Measurements from ENCODE around the gene CARS2.

DNA sequence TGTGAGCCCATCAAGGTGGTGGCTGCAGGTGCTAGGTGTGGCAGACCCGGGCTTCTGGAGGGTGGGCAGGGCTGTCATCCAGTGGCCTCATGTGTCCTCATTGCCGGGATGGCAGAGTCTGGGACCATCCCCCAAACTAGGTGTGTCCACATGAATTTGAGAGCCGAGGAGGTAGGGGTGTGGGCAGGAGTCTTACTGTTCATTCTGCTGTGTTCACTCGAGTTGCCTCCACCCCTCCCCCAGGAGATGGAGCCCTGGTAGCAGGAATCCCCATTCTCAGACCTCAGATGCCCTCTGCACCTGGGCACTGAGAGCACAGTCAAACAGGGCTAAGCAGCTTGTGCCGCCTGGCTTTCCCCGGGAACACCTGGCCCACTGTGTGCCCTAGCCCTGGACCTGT is 68.2 kb downstream of the CARS2 start:
- TF ChIP-seq, protein P1, sequence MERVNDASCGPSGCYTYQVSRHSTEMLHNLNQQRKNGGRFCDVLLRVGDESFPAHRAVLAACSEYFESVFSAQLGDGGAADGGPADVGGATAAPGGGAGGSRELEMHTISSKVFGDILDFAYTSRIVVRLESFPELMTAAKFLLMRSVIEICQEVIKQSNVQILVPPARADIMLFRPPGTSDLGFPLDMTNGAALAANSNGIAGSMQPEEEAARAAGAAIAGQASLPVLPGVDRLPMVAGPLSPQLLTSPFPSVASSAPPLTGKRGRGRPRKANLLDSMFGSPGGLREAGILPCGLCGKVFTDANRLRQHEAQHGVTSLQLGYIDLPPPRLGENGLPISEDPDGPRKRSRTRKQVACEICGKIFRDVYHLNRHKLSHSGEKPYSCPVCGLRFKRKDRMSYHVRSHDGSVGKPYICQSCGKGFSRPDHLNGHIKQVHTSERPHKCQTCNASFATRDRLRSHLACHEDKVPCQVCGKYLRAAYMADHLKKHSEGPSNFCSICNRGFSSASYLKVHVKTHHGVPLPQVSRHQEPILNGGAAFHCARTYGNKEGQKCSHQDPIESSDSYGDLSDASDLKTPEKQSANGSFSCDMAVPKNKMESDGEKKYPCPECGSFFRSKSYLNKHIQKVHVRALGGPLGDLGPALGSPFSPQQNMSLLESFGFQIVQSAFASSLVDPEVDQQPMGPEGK (CRISPR knock-in tag; IDR thresholded peaks at IDR 0.05; ENCODE audit: borderline replicate concordance): no peak
- TF ChIP-seq SNAI2 (CRISPR knock-in tag; IDR thresholded peaks at IDR 0.05) (no peak), ZNF8 (CRISPR knock-in tag; IDR thresholded peaks at IDR 0.05) (no peak), ZNF70 (CRISPR knock-in tag; IDR thresholded peaks at IDR 0.05) (no peak), ZFP3 (CRISPR knock-in tag; IDR thresholded peaks at IDR 0.05) (no peak), TCF4 (CRISPR knock-in tag; IDR thresholded peaks at IDR 0.05; ENCODE audit: borderline replicate concordance) (no peak), ESRRG (CRISPR knock-in tag; IDR thresholded peaks at IDR 0.05) (no peak), CSDC2 (CRISPR knock-in tag; IDR thresholded peaks at IDR 0.05) (no peak), ZNF565 (CRISPR knock-in tag; conservative IDR thresholded peaks at IDR 0.05; ENCODE audit: low read depth) (no peak), RARB (CRISPR knock-in tag; IDR thresholded peaks at IDR 0.05) (no peak), PPARA (CRISPR knock-in tag; IDR thresholded peaks at IDR 0.05; ENCODE audit: borderline replicate concordance) (no peak)
- TF ChIP-seq, protein P2, sequence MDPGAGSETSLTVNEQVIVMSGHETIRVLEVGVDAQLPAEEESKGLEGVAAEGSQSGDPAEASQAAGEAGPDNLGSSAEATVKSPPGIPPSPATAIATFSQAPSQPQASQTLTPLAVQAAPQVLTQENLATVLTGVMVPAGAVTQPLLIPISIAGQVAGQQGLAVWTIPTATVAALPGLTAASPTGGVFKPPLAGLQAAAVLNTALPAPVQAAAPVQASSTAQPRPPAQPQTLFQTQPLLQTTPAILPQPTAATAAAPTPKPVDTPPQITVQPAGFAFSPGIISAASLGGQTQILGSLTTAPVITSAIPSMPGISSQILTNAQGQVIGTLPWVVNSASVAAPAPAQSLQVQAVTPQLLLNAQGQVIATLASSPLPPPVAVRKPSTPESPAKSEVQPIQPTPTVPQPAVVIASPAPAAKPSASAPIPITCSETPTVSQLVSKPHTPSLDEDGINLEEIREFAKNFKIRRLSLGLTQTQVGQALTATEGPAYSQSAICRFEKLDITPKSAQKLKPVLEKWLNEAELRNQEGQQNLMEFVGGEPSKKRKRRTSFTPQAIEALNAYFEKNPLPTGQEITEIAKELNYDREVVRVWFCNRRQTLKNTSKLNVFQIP (CRISPR knock-in tag; IDR thresholded peaks at IDR 0.05; ENCODE audit: borderline replicate concordance, low read depth): no peak
